Neural cell (in vitro differentiated cells): ENCODE data around the gene OBSCN. TPM values are rescaled to one million over a fixed set of nuclear protein-coding genes. Genes with fewer than 3 reads are reported as not detected.

Source experiments
- H2AFZ ChIP-seq: fragments of 200-600, 300-800 bp; sonication (generic), shearing (Covaris generic); 2 replicates; pipeline ENCODE4 v1.6.0; 2014; ENCODE audit warnings: low read depth, mild to moderate bottlenecking, antibody characterized with exemption, low read length, moderate library complexity
- H3F3A ChIP-seq: fragments of 200-600 bp; shearing (Covaris generic); 2 replicates; pipeline ENCODE4 v1.6.1; 2016; ENCODE audit warnings: mild to moderate bottlenecking, moderate library complexity, mixed read lengths, antibody characterized with exemption, low read length; ENCODE audit not compliant: insufficient read depth, poor library complexity, severe bottlenecking
- H3K27ac ChIP-seq: fragments of 200-600, 300-800 bp; sonication (generic), shearing (Covaris generic); 2 replicates; pipeline ENCODE4 v1.5.1; 2014; ENCODE audit warnings: mild to moderate bottlenecking, low read length, moderate library complexity
- H3K27me3 ChIP-seq: fragments of 300-800, 200-600 bp; sonication (generic), shearing (Covaris generic); 2 replicates; pipeline ENCODE4 v1.6.0; 2014; ENCODE audit warnings: mild to moderate bottlenecking, low read depth, low read length, moderate library complexity; ENCODE audit not compliant: insufficient read depth
- H3K36me3 ChIP-seq: fragments of 300-800, 200-600 bp; sonication (generic), shearing (Covaris generic); 2 replicates; pipeline ENCODE4 v1.5.1; 2014; ENCODE audit warnings: mild to moderate bottlenecking, antibody characterized with exemption, low read length, moderate library complexity; ENCODE audit not compliant: insufficient read depth
- H3K4me2 ChIP-seq: fragments of 300-800, 200-600 bp; sonication (generic), shearing (Covaris generic); 2 replicates; pipeline ENCODE4 v1.6.0; 2014; ENCODE audit warnings: mild to moderate bottlenecking, low read length
- H3K4me3 ChIP-seq: fragments of 300-800, 200-600 bp; sonication (generic), shearing (Covaris generic); 2 replicates; pipeline ENCODE4 v1.5.1; 2014; ENCODE audit warnings: mild to moderate bottlenecking, low read length, moderate library complexity
- H3K79me2 ChIP-seq: fragments of 200-600 bp; shearing (Covaris generic); replicated peaks from 2 replicates; pipeline ENCODE4 v1.6.0; 2014; ENCODE audit warnings: mild to moderate bottlenecking, low read length, moderate library complexity; ENCODE audit not compliant: insufficient read depth
- H3K9ac ChIP-seq: fragments of 300-800, 200-600 bp; sonication (generic), shearing (Covaris generic); 2 replicates; pipeline ENCODE4 v1.6.1; 2016; ENCODE audit warnings: mild to moderate bottlenecking, low read length, mixed read lengths
- H3K9me2 ChIP-seq: fragments of 200-600 bp; shearing (Covaris generic); 2 replicates; pipeline ENCODE4 v1.6.1; 2016; ENCODE audit warnings: mild to moderate bottlenecking, low read length, mixed read lengths; ENCODE audit not compliant: insufficient read depth
- H3K9me3 ChIP-seq: fragments of 200-600, 300-800 bp; sonication (generic), shearing (Covaris generic); 2 replicates; pipeline ENCODE4 v1.6.1; 2016; ENCODE audit warnings: mild to moderate bottlenecking, mixed run types, low read length, moderate library complexity, mixed read lengths
- H4K20me1 ChIP-seq: fragments of 200-600 bp; shearing (Covaris generic); 2 replicates; pipeline ENCODE4 v1.6.1; 2016; ENCODE audit warnings: mild to moderate bottlenecking, mixed run types; ENCODE audit not compliant: insufficient read depth
- EP300 ChIP-seq: fragments of 450-650 bp; conservative IDR thresholded peaks from 2 replicates; pipeline ENCODE4 v1.6.1; 2014; ENCODE audit warnings: antibody characterized with exemption, mild to moderate bottlenecking, moderate library complexity; ENCODE audit not compliant: poor library complexity, severe bottlenecking
- EZH2 ChIP-seq: fragments of 200-600, 300-800 bp; shearing (Covaris generic), sonication (generic); IDR thresholded peaks from 2 replicates; pipeline ENCODE4 v1.6.1; 2014; ENCODE audit warnings: antibody characterized with exemption, low read length, borderline replicate concordance, mild to moderate bottlenecking; ENCODE audit not compliant: insufficient read depth, poor library complexity, severe bottlenecking
- MXI1 ChIP-seq: fragments of 450-650 bp; conservative IDR thresholded peaks from 2 replicates; pipeline ENCODE4 v1.6.1; 2014; ENCODE audit warnings: antibody characterized with exemption, mild to moderate bottlenecking; ENCODE audit not compliant: poor library complexity, severe bottlenecking
- POLR2AphosphoS5 ChIP-seq: IDR thresholded peaks from 2 replicates; pipeline ENCODE4 v1.6.1; 2012
- RAD21 ChIP-seq: fragments of 450-650 bp; conservative IDR thresholded peaks from 2 replicates; pipeline ENCODE4 v1.6.1; 2014; ENCODE audit warnings: antibody characterized with exemption, mild to moderate bottlenecking, moderate library complexity
- SMC3 ChIP-seq: fragments of 450-650 bp; conservative IDR thresholded peaks from 2 replicates; pipeline ENCODE4 v1.6.1; 2014; ENCODE audit warnings: antibody characterized with exemption, mild to moderate bottlenecking, moderate library complexity; ENCODE audit not compliant: poor library complexity
- TAF1 ChIP-seq: IDR thresholded peaks from 2 replicates; pipeline ENCODE4 v1.6.1; 2012; ENCODE audit warnings: low read depth
- polyA plus RNA-seq: library from polyadenylated mRNA; depleted of rRNA; stranded (reverse); fragments of >200 nt; gene quantifications from 2 replicates; pipeline ENCODE4 v1.2.3, GENCODE V29; 2014
- TF ChIP-seq, protein P1 (sequence below): IDR thresholded peaks from 2 replicates; pipeline ENCODE4 v1.6.1; 2012; ENCODE audit warnings: borderline replicate concordance
- TF ChIP-seq, protein P2 (sequence below): fragments of 450-650 bp; IDR thresholded peaks from 2 replicates; pipeline ENCODE4 v1.5.1; 2014; ENCODE audit warnings: antibody characterized with exemption, mild to moderate bottlenecking, moderate library complexity; ENCODE audit not compliant: poor library complexity, severe bottlenecking

Gene OBSCN
- polyA plus RNA-seq, 1 donor from 2014 or later = 7.2 TPM

DNA sequence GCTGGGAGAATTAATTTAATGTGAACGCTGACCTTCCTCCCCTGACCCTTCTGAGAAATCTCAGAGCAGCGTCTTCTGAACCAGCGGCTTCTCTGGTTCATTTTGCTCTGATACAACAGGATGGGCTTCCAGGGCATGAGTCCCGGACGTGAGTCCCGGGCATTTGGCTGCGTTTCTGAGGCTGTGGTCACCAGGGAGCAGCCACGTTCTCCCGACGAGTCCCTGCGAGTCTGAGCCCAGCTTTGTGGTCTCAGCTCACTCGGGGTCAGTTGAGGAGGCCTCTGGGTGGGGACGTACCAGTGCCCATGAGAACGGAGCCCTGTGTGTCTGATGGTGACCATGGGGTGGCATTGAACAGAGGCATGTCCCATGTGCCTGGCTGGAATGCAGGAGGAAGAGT, 17.7 kb upstream of the OBSCN start:
- Histone ChIP-seq H3K27me3 (no peaks in the 10 kb centered on the region), H3K79me2 (no peaks in the 10 kb centered on the region), H3K9me2 (no peaks in the 10 kb centered on the region), H4K20me1 (no peaks in the 10 kb centered on the region), H3K4me2 (no peak overlapping the region), H3K27ac (no peak overlapping the region), H3K36me3 (no peaks in the 10 kb centered on the region), H2AFZ (no peak overlapping the region), H3K4me3 (no peak overlapping the region), H3K9ac (no peak overlapping the region), H3K9me3 (peaks cover 7% of the 10 kb centered on the region), H3F3A (no peaks in the 10 kb centered on the region)
- TF ChIP-seq, protein P1, sequence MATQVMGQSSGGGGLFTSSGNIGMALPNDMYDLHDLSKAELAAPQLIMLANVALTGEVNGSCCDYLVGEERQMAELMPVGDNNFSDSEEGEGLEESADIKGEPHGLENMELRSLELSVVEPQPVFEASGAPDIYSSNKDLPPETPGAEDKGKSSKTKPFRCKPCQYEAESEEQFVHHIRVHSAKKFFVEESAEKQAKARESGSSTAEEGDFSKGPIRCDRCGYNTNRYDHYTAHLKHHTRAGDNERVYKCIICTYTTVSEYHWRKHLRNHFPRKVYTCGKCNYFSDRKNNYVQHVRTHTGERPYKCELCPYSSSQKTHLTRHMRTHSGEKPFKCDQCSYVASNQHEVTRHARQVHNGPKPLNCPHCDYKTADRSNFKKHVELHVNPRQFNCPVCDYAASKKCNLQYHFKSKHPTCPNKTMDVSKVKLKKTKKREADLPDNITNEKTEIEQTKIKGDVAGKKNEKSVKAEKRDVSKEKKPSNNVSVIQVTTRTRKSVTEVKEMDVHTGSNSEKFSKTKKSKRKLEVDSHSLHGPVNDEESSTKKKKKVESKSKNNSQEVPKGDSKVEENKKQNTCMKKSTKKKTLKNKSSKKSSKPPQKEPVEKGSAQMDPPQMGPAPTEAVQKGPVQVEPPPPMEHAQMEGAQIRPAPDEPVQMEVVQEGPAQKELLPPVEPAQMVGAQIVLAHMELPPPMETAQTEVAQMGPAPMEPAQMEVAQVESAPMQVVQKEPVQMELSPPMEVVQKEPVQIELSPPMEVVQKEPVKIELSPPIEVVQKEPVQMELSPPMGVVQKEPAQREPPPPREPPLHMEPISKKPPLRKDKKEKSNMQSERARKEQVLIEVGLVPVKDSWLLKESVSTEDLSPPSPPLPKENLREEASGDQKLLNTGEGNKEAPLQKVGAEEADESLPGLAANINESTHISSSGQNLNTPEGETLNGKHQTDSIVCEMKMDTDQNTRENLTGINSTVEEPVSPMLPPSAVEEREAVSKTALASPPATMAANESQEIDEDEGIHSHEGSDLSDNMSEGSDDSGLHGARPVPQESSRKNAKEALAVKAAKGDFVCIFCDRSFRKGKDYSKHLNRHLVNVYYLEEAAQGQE = no peak
- TF ChIP-seq MXI1 = no peak
- TF ChIP-seq POLR2AphosphoS5 = no peak
- no peak for TF ChIP-seq EP300
- no peak for TF ChIP-seq SMC3
- TF ChIP-seq RAD21 = no peak
- TF ChIP-seq TAF1 = no peak
- TF ChIP-seq EZH2 = no peak
- TF ChIP-seq, protein P2, sequence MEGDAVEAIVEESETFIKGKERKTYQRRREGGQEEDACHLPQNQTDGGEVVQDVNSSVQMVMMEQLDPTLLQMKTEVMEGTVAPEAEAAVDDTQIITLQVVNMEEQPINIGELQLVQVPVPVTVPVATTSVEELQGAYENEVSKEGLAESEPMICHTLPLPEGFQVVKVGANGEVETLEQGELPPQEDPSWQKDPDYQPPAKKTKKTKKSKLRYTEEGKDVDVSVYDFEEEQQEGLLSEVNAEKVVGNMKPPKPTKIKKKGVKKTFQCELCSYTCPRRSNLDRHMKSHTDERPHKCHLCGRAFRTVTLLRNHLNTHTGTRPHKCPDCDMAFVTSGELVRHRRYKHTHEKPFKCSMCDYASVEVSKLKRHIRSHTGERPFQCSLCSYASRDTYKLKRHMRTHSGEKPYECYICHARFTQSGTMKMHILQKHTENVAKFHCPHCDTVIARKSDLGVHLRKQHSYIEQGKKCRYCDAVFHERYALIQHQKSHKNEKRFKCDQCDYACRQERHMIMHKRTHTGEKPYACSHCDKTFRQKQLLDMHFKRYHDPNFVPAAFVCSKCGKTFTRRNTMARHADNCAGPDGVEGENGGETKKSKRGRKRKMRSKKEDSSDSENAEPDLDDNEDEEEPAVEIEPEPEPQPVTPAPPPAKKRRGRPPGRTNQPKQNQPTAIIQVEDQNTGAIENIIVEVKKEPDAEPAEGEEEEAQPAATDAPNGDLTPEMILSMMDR = no peak

DNA sequence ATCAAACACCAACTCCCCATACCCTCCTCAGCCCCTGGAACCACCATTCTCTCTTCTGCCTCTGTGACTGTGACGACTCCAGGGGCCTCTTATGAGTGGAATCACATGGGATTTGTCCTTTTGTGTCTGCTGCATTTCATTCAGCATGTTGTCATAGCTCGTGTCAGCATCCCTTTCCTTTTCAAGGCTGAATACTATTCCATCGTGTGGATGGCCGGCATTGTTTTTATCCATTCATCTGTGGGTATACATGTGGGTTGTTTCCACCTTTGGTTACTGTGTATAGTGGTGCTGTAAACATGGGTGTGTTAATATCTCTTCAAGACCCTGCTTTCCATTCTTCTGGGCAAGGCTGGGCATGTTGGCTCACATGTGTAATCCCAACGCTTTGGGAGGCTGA, 17.1 kb upstream of the OBSCN start:
- H2AFZ ChIP-seq = no peak overlapping the region
- no peak overlapping the region for H3K9ac ChIP-seq
- H3K9me2 ChIP-seq = no peaks in the 10 kb centered on the region
- H3K36me3 ChIP-seq = no peaks in the 10 kb centered on the region
- no peak overlapping the region for H3K4me3 ChIP-seq
- peaks cover 7% of the 10 kb centered on the region for H3K9me3 ChIP-seq
- no peaks in the 10 kb centered on the region for H3K79me2 ChIP-seq
- H3F3A ChIP-seq = no peaks in the 10 kb centered on the region
- H3K27ac ChIP-seq = no peak overlapping the region
- H3K27me3 ChIP-seq = no peaks in the 10 kb centered on the region
- H3K4me2 ChIP-seq = no peak overlapping the region
- H4K20me1 ChIP-seq = no peaks in the 10 kb centered on the region
- no peak for TF ChIP-seq EZH2
- TF ChIP-seq SMC3 = no peak
- no peak for TF ChIP-seq MXI1
- TF ChIP-seq EP300 = no peak
- TF ChIP-seq POLR2AphosphoS5 = no peak
- TF ChIP-seq RAD21 = no peak
- no peak for TF ChIP-seq TAF1
- TF ChIP-seq, protein P2 = no peak
- TF ChIP-seq, protein P1 = no peak
